Gastrocnemius medialis (tissue), 4 donors: ENCODE data around the gene PTPN22. TPM values are rescaled to one million over a fixed set of nuclear protein-coding genes. Genes with fewer than 3 reads are reported as not detected.

Experiments used
- ATAC-seq, 2 donors: fragments of 150-250 bp; one replicate each; pipeline ENCODE4 v1.9.1; 2016
- DNase-seq, 2 donors: peaks; one replicate each; pipeline ENCODE4 v3.0.0-alpha.2; 2019
- H3K27ac ChIP-seq, 4 donors: fragments of 200-600 bp; sonication (generic); 1 replicate in 1 of 4; 2 replicates in 3 of 4; pipeline ENCODE4 v1.5.1; 2016 to 2018; ENCODE audit warnings: mild to moderate bottlenecking in 2 of 4, moderate library complexity in 1 of 4
- H3K27me3 ChIP-seq, 3 donors: fragments of 200-600 bp; sonication (generic) in 2 of 3; 1 replicate in 1 of 3; 2 replicates in 2 of 3; pipeline versions ENCODE4 v1.5.1 to v1.6.0; 2016 to 2019; ENCODE audit warnings: mild to moderate bottlenecking in 1 of 3, moderate library complexity in 1 of 3
- H3K36me3 ChIP-seq, 2 donors: fragments of 200-600 bp; sonication (generic) in 1 of 2; one replicate each; pipeline ENCODE4 v1.5.1; 2017 to 2018
- H3K4me1 ChIP-seq, 2 donors: fragments of 200-600 bp; sonication (generic) in 1 of 2; one replicate each; pipeline ENCODE4 v1.5.1; 2016 to 2017; ENCODE audit warnings: mild to moderate bottlenecking in 2 of 2
- H3K4me3 ChIP-seq, 4 donors: fragments of 200-600 bp; sonication (generic) in 3 of 4; 1 replicate in 1 of 4; 2 replicates in 3 of 4; pipeline ENCODE4 v1.5.1; 2016 to 2019; ENCODE audit warnings: mild to moderate bottlenecking in 2 of 4
- H3K9me3 ChIP-seq, 3 donors: fragments of 200-600 bp; sonication (generic) in 2 of 3; 1 replicate in 1 of 3; 2 replicates in 2 of 3; pipeline ENCODE4 v1.5.1; 2016 to 2019
- POLR2A ChIP-seq, 2 donors: fragments of 450-650 bp; IDR thresholded peaks; one replicate each; pipeline ENCODE4 v1.6.1; 2017; ENCODE audit warnings: antibody characterized with exemption in 2 of 2, mild to moderate bottlenecking in 2 of 2, moderate library complexity in 2 of 2
- in situ Hi-C, 4 donors: fragments of 200-750 bp; cut with MboI; loops; one replicate each; pipeline versions ENCODE4 v1.15.0 to v1.8.0; 2017; ENCODE audit warnings: low sequenced_read_pairs in 4 of 4
- intact Hi-C: fragments of 100-400 bp; cut with DNase I; formaldehyde crosslinking; loops from one replicate; pipeline ENCODE4 v1.15.1; 2023; ENCODE audit warnings: low total_unique reads
- total RNA-seq, 4 donors: library from RNA; depleted of rRNA; stranded (reverse); fragments of >200 nt; gene quantifications; one replicate each; pipeline versions ENCODE4 v1.1.0 to v1.2.3, GENCODE V29; 2016
- TF ChIP-seq, protein P1 (sequence below), 5 experiments: fragments of 450-650 bp in 3 of 5; fragments of 200-600 bp in 2 of 5; sonication (generic) in 2 of 5; IDR thresholded peaks in 4 of 5; conservative IDR thresholded peaks in 1 of 5; 1 replicate in 4 of 5; 2 replicates in 1 of 5; pipeline ENCODE4 v1.5.1; 2016 to 2019; ENCODE audit warnings: antibody characterized with exemption in 5 of 5, mild to moderate bottlenecking in 3 of 5, moderate library complexity in 3 of 5

The PTPN22 gene
- total RNA-seq, 4 donors from 2014 or later, result 0.10 to 1.7 (median 0.63) TPM

DNA sequence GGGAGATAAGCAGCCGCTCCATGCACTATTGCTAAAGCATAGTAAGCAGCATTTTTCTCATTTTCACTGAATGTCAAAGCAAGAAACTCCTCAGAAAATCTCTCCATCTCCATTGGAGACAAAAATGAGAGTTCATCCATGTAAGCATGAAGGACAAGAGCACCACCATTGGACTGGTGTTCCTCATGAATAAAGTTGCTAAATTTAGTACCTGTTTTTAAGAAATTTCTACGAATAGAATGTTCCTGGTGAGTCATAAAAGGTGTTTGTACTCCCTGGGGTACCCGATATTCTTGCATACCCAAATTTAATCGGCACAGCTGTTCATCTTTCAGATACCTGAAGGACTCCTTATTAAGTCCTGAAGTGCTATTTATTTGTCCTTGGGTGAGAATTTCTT is 74.0 kb downstream of the PTPN22 start:
- peak overlapping the region in 3 of 4 donors; percentile 39 to 57 (median 41) for H3K27ac ChIP-seq
- no peak for TF ChIP-seq POLR2A (IDR thresholded peaks at IDR 0.05)
- H3K4me3 ChIP-seq, result peak overlapping the region in 1 of 4 donors; percentile 3
- ATAC-seq (peak in 1 of 2 donors; percentile 51), DNase-seq (no peak)
- H3K4me1 ChIP-seq, result peaks cover 43 to 55% of the 10 kb centered on the region in 2 donors
- no peaks in the 10 kb centered on the region for H3K27me3 ChIP-seq
- H3K36me3 ChIP-seq, result no peaks in the 10 kb centered on the region
- in situ Hi-C loops, result no loop called here
- intact Hi-C loops, result no loop called here
- H3K9me3 ChIP-seq, result no peaks in the 10 kb centered on the region

DNA sequence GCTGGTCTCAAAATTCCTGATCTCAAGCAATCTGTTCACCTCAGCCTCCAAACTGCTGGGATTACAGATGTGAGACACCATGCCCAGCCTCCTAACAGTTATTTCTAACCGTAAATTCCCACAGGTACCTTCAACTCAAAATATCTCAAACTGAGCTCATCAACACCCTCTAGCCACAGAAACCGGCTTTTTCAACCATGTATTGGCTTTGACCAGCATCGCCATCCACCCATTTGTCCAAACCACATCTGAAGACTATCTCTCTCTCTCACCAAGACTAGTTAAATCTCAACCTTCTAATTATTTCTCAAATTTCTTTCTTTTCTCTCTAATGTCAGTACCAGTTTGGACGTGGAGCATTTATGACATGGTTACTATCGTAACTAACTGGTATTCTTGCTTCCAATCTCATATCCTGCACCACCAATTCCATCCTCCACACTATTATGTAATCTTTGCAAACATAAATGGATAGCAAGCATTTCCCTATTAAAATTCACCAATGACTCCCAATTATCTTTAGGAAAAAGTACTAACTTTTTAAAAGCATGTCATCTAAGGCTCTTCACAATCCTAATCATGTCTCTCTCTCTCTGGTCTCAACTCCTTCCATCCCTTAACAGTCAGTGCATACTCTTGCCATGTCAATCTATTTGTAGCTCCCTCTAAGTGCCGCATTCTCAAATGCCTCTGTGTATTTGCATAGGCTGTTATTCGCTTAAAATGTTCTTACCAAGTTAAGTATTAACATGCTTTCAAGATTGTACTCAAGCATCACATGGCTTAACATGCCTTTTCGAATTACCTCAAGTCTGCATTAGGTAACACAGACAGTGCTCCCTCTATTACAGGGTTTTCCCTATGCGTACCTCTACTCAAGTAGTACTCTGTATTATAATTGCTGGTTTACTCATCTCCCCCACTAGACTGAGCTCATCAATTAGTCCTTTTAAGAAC is 77.4 kb downstream of the PTPN22 start:
- no peak for ATAC-seq
- in situ Hi-C loops, result no loop called here
- DNase-seq, result no peak
- intact Hi-C loops, result no loop called here
- Histone ChIP-seq H3K4me1 (peaks cover 30 to 35% of the 10 kb centered on the region in 2 donors), H3K27me3 (no peaks in the 10 kb centered on the region), H3K36me3 (no peaks in the 10 kb centered on the region), H3K4me3 (no peak overlapping the region), H3K9me3 (no peaks in the 10 kb centered on the region), H3K27ac (no peak overlapping the region)
- TF ChIP-seq POLR2A (IDR thresholded peaks at IDR 0.05), result no peak
- TF ChIP-seq, protein P1, sequence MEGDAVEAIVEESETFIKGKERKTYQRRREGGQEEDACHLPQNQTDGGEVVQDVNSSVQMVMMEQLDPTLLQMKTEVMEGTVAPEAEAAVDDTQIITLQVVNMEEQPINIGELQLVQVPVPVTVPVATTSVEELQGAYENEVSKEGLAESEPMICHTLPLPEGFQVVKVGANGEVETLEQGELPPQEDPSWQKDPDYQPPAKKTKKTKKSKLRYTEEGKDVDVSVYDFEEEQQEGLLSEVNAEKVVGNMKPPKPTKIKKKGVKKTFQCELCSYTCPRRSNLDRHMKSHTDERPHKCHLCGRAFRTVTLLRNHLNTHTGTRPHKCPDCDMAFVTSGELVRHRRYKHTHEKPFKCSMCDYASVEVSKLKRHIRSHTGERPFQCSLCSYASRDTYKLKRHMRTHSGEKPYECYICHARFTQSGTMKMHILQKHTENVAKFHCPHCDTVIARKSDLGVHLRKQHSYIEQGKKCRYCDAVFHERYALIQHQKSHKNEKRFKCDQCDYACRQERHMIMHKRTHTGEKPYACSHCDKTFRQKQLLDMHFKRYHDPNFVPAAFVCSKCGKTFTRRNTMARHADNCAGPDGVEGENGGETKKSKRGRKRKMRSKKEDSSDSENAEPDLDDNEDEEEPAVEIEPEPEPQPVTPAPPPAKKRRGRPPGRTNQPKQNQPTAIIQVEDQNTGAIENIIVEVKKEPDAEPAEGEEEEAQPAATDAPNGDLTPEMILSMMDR (IDR thresholded peaks at IDR 0.05 in 4 of 5, conservative IDR thresholded peaks at IDR 0.05 in 1 of 5), result no peak

DNA sequence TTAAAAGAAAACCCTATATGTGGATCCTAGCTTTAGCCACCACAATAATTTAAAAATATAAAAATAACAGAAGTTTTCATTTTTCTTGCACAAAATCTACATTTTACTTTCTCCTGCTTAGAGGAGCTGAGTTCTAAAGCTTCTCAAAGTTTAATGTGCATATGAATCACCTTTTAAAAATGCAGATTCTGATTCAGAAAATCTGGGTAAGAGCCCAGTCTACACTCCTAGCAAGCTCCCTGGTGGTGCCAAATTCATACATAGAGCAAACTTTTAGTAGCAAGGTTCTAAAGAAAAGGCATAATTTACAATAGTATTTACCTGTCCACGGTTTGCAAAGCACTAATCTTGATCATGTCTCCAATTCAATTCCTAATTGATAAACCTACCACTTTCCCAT is 78.5 kb downstream of the PTPN22 start:
- Histone ChIP-seq H3K4me3 (no peak overlapping the region), H3K27me3 (no peaks in the 10 kb centered on the region), H3K36me3 (no peaks in the 10 kb centered on the region), H3K4me1 (peaks cover 36 to 37% of the 10 kb centered on the region in 2 donors), H3K27ac (no peak overlapping the region), H3K9me3 (no peaks in the 10 kb centered on the region)
- ATAC-seq (no peak), DNase-seq (no peak)
- intact Hi-C loops (no loop called here), in situ Hi-C loops (no loop called here)
- TF ChIP-seq, protein P1 (IDR thresholded peaks at IDR 0.05 in 4 of 5, conservative IDR thresholded peaks at IDR 0.05 in 1 of 5), result no peak
- TF ChIP-seq POLR2A (IDR thresholded peaks at IDR 0.05), result no peak

DNA sequence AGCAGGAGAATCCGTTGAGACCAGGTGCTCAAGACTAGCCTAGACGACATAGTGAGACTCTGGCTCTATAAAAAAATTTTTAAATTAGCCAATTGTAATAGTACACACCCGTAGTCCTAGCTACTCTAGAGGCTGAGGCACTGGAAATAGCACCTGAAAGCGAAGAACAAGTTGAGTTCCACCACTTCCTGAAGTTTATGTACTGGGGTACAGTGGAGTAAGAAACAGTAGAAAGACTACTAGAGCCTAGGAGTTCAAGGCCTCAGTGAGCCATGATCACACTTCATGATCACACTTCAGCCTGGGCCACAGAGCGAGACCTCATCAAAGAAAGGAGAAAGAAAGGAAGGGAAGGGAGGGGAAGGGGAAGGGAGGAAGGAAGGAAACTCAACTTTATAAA is 79.0 kb downstream of the PTPN22 start:
- no peak for TF ChIP-seq POLR2A (IDR thresholded peaks at IDR 0.05)
- in situ Hi-C loops (no loop called here), intact Hi-C loops (no loop called here)
- H3K36me3 ChIP-seq, result no peaks in the 10 kb centered on the region
- H3K4me1 ChIP-seq, result peaks cover 36 to 37% of the 10 kb centered on the region in 2 donors
- no peak overlapping the region for H3K4me3 ChIP-seq
- no peaks in the 10 kb centered on the region for H3K9me3 ChIP-seq
- DNase-seq (no peak), ATAC-seq (no peak)
- H3K27me3 ChIP-seq, result no peaks in the 10 kb centered on the region
- no peak overlapping the region for H3K27ac ChIP-seq

DNA sequence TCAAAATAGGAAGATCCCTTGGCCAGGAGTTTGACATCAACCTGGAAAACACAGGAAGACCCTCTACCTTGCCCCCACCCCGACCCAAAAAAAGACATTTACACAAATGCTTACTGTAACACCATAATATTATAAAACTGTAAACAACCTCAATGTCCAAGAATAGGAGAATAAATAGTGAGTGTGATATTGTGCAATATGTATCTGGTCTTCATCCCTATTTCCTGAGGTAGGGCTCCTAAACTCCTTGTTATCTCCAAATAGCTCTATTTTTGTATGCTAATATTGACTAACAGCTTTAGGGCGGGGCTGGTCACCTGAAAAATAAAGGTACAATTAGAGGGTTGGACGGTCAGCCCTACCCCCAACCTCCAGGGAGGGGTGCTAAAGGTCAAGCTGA is 82.7 kb downstream of the PTPN22 start:
- H3K27me3 ChIP-seq, result no peaks in the 10 kb centered on the region
- H3K36me3 ChIP-seq, result no peaks in the 10 kb centered on the region
- DNase-seq (no peak), ATAC-seq (no peak)
- no peaks in the 10 kb centered on the region for H3K9me3 ChIP-seq
- peaks cover 58 to 63% of the 10 kb centered on the region in 2 donors for H3K4me1 ChIP-seq
- no peak for TF ChIP-seq POLR2A (IDR thresholded peaks at IDR 0.05)
- TF ChIP-seq, protein P1 (IDR thresholded peaks at IDR 0.05 in 4 of 5, conservative IDR thresholded peaks at IDR 0.05 in 1 of 5), result no peak
- intact Hi-C loops (loop anchor here (10.0 kb wide), 2 partner anchors 794 to 966 kb away; partner anchors contain the start of gene CSDE1), in situ Hi-C loops (no loop called here)
- H3K27ac ChIP-seq, result peak overlapping the region in 2 of 4 donors; percentile 15 to 19
- no peak overlapping the region for H3K4me3 ChIP-seq
